Measurements from ENCODE around the gene CYP20A1.
"Not testable (repeated sequence)": the region's sequence is repeated elsewhere in the genome, so short reads cannot be mapped to it uniquely, and the experiment has no call there.

Gene CYP20A1

DNA sequence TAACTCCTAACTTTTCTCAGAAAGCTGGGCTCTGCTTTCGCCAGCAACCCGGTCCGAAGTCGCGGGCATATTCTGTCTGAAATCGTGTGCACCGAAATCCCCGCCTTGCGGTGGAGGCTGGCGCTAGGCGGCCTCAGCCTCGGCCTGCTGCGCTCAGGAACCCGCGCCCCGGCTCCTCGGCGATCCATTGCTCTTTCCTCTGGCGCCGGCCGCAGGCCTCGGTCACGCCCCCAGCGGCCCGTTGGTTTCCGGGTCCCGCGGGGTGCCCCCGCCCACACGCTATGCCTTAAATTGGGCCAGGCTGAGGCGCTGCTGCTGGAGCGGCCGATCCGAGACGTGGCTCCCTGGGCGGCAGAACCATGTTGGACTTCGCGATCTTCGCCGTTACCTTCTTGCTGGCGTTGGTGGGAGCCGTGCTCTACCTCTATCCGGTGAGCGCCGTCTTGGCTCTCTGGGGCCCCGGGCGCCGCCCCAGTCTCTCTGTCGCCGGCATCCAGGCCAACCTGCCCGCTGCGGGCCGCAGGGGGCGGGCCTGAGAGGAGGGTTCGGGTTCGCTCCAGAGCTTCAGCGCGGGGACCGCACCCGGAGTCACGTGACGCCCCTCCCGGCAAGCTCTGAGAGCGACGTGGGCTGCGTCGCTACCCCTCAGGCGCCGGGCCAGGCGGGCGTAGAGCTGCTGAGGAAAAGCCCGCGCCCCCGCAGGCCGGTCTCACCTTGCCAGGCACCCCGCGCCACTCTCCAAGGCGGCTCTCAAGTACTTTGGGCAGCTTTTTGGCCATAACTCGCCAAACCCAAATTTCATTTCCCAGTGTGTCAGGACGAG, at the start of gene CYP20A1:
TSS of gene CYP20A1 (plus strand) at position 315 of the 823 bp plus-strand sequence. CDS start at position 360, 45 bp downstream.
- DNase-seq, result peak; percentile 63

GRCh38 chr2:203190547-203190946, 48.3 kb upstream of the CYP20A1 start:
- not testable (repeated sequence) for DNase-seq

DNA sequence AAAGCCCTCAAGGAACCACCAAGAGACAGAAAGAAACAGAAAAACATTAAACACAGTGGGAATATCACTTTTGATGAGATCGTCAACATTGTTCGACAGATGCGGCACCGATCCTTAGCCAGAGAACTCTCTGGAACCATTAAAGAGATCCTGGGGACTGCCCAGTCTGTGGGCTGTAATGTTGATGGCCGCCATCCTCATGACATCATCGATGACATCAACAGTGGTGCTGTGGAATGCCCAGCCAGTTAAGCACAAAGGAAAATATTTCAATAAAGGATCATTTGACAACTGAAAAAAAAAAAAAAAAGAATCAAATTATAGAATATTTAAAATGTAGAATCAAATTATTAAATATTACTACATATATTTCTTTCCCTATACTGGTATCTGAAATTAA, 47.8 kb upstream of the CYP20A1 start:
- DNase-seq, result not testable (repeated sequence)

GRCh38 chr2:203191961-203192360, 46.9 kb upstream of the CYP20A1 start:
- DNase-seq, result no peak

- DNase-seq, result no peak
Measured at GRCh38 chr2:203195331-203196036, 43.3 kb upstream of the CYP20A1 start.

DNA sequence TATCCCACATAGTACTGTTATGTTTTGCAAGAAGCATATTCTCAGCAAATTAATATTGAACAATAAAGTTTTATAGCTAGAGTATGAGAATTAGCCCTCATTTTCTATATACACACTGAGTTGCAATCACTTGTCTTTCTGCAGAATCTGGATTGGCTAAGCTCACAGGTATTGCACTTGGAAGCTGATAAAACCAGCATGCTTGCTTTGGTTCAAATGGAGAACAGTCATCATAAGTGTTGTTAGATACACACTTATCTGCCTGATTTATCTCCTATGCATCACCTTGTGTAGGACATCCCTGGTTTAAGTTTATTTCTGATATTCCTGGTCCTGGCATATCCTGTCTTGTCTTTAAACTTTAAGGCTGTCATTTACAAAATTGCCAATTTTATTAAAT, 38.0 kb upstream of the CYP20A1 start:
- DNase-seq, result no peak

DNA sequence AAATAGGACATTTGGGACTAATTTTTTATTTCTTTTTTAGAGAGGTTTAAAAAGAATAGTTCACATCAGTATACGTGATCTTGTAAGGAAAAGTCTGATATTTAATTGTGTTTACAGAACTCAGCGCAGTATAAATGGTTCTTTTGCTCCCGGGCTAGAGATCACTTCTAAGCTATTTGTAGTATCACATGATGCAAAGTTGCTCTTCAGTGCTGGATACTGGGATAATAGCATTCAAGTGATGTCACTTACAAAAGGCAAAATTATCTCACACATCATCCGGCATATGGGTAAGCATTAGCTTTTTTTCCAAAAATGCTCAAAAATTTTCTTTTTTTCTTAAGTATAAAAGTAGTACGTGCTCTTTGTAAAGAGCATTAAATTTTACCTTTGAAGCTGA, 37.4 kb upstream of the CYP20A1 start:
- DNase-seq, result no peak

- DNase-seq, result no peak
Measured at GRCh38 chr2:203209538-203209937, 29.3 kb upstream of the CYP20A1 start.

DNA sequence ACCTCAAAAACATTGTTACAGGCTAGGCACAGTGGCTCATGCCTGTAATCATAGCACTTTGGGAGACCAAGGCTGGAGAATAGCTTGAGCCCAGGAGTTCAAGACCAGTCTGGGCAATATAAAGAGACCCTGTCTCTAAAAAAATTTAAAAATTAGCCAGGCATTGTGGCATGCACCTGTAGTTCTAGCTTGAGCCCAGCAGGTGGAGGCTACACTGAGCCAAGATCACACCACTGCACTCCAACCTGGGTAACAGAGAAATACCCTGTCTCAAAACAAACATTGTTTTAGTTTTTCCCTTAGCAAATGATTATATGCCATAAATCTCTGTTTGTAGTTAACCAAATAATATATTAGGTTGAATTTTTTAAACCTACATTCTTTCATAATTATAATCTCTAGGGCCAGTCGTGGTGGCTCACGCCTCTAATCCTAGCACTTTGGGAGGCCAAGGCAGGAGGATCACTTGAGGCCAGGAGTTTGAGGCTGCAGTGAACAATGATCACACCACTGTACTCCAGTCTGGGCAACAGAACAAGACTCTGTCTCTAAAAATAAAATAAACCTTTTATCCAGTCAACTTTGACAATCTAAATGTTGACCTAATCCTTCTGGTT, 13.3 kb upstream of the CYP20A1 start:
- DNase-seq, result no peak

DNA sequence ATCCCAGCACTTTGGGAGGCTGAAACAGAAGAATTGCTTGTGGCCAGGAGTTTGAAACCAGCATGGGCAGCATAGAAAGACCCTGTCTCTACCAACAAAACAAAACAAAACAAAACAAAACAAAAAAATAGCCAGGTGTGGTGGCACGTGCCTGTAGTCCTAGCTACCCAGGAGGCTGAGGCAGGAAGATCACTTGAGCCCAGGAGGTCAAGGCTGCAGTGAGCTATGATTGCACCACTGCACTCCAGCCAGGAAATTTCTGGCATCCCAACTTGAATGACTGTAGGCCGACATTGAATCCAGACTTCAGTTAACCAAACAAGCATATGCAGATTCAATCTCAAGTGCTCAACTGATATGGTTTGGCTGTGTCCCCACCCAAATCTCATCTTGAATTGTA, 9.1 kb upstream of the CYP20A1 start:
- DNase-seq, result not testable (repeated sequence)

DNA sequence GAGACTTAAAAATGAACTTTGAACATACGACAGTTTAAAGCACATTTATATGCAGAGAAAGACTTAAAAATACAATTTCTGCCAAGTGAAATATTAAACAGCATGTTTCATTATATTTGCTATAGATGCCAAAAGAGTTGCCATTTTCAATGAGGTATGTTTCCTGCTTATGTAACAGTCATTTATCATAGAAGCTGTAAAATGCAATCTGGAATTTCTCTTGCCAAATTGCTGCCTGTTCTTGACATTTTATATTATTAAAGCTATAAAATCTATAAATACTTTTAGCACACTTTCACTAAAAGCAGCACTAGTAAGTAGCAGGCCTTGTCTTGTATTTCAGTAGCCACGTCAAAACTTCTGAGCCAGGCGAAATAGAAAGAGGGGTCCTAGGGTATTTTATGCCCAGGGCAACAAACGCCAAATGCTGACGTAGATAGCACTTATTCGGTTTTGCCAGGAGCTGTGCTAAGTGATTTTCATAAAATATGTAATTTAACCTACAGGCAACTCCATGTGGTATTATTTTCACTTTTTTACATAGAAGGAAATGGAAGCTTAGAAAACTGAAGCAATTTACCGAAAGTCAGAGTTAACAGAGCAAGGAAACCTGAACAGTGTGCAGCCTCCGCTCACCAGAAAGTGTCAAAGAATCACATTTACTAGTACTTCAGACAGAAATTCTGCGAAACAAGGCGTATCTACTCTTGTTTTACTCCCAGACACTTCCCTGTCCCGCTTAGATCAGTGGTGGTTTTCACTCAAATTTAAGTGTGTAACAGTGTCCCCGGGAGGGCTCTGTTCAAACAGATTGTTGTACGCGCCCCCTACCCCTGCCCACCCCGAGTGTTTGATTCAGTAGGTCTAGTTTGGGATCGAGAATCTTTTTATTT, 1.2 kb upstream of the CYP20A1 start:
- DNase-seq, result no peak

- DNase-seq, result no peak
Measured at GRCh38 chr2:203238292-203238703, 520 bp upstream of the CYP20A1 start.

DNA sequence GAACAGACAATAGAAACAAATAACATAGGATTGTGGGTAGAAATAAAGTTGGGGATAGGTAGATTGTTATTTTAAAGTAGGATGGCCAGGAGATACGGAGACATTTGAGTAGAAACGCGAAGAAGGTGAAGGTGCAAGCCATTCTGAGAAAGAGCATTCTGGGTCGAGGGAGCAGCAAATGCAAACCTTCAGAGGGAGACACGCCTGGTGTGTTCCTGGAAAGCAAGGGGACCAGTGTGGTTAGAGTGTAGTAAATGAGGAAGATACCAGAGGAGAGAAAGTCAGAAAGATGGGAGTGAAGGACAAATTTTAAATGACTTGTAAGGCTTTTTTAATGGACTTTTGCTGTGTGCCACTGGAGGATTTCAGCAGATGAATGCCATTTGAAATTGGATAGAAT, 1.7 kb downstream of the CYP20A1 start:
- no peak for DNase-seq

GRCh38 chr2:203242518-203242917, 3.7 kb downstream of the CYP20A1 start:
- no peak for DNase-seq

DNA sequence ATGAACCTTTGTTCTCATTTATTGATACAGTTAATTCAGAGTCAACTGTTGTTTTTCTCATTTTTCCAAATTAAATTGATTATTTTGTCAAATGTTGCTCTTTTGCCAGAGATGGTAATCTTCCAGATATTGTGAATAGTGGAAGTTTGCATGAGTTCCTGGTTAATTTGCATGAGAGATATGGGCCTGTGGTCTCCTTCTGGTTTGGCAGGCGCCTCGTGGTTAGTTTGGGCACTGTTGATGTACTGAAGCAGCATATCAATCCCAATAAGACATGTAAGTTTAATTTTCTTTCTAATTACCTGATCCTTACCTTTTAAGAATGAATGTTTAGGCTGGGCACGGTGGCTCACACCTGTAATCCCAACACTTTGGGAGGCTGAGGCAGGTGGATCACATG, 7.8 kb downstream of the CYP20A1 start:
- no peak for DNase-seq

- no peak for DNase-seq
Measured at GRCh38 chr2:203252818-203253217, 14.0 kb downstream of the CYP20A1 start.

GRCh38 chr2:203253422-203254095, 14.7 kb downstream of the CYP20A1 start:
- DNase-seq, result not testable (repeated sequence)

DNA sequence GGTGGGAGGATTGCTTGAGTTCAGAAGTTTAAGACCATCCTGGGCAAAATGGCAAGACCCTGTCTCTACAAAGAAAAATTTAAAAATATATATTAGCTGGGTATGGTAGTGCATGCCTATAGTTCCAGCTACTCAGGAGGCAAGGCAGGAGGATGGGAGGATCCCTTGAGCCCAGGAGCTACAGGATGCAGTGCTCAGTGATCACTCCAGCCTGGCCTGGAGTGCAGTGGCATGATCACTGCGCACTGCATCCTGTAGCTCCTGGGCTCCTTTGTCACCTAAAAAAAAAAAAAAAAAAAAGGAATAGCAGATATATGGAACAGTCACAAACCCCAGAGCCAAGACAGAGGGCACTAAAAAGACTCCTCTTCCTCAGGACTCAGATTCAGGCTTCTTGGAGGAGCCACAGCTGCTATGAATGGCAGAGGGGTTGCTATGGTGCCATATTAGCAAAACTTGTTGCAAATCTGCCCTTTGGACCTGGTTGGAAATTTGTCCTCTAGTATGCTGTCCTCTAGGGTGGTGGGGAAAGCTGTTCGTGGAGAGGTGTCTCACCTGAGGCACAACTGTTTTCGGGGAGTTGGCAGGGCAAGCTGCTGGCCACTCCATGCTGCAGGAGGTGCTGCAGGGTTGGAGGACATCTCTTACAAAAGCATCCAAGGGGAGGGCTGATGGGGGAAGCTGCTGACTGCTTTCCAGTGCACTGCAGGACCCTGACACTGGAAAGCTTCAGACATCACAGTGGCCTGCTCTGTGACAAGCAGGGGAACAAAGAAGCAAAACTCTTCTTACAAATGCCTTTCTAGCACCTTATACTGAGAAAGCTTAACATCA, 22.7 kb downstream of the CYP20A1 start:
- DNase-seq, result no peak

GRCh38 chr2:203279288-203279687, 40.5 kb downstream of the CYP20A1 start:
- DNase-seq, result no peak

- DNase-seq, result no peak
Measured at GRCh38 chr2:203280428-203281064, 41.7 kb downstream of the CYP20A1 start.

GRCh38 chr2:203282101-203282500, 43.3 kb downstream of the CYP20A1 start:
- DNase-seq, result no peak
